ENCODE data around the gene MOV10L1.
"Not testable (repeated sequence)": the region's sequence is repeated elsewhere in the genome, so short reads cannot be mapped to it uniquely, and the experiment has no call there.

GRCh38 chr22:50086975-50087374 lies 2.8 kb upstream of the MOV10L1 start:
- not testable (repeated sequence) for TF ChIP-seq EZH2phosphoT487 (IDR thresholded peaks at IDR 0.05; ENCODE audit: borderline replicate concordance, low read length); EZH2 (IDR thresholded peaks at IDR 0.05; ENCODE audit: low read length, unreplicated experiment)
